Testis (tissue), 3 donors: ENCODE data around the gene NPM1. TPM values are rescaled to one million over a fixed set of nuclear protein-coding genes. Genes with fewer than 3 reads are reported as not detected.

Experiments
- DNase-seq: peaks from one replicate; pipeline ENCODE4 v3.0.0-alpha.2; 2019
- H3K27ac ChIP-seq, 2 donors: fragments of 200-600 bp; sonication (generic); one replicate each; pipeline ENCODE4 v1.5.1; 2019
- H3K27me3 ChIP-seq: fragments of 200-600 bp; sonication (generic); one replicate; pipeline ENCODE4 v1.5.1; 2019
- H3K36me3 ChIP-seq: fragments of 200-600 bp; sonication (generic); one replicate; pipeline ENCODE4 v1.5.1; 2017; ENCODE audit warnings: low read depth; ENCODE audit errors: missing control alignments
- H3K4me1 ChIP-seq: fragments of 200-600 bp; sonication (generic); one replicate; pipeline ENCODE4 v1.5.1; 2019
- H3K4me3 ChIP-seq, 2 donors: fragments of 200-600 bp; sonication (generic); one replicate each; pipeline ENCODE4 v1.5.1; 2017 to 2019
- H3K9me3 ChIP-seq: fragments of 200-600 bp; sonication (generic); one replicate; pipeline ENCODE4 v1.5.1; 2017
- POLR2A ChIP-seq: fragments of 450-650 bp; IDR thresholded peaks from one replicate; pipeline ENCODE4 v1.6.1; 2017; ENCODE audit warnings: antibody characterized with exemption, mild to moderate bottlenecking, moderate library complexity
- whole genome bisulfite sequencing, 2 donors: methylation state at CpG; one replicate each; pipeline ENCODE4 v1.1.5; 2018; 5-methylcytosine and 5-hydroxymethylcytosine counted together
- intact Hi-C: fragments of 100-400 bp; cut with DNase I; formaldehyde crosslinking; loops from one replicate; pipeline ENCODE4 v1.15.1; 2023; ENCODE audit warnings: low total_unique reads
- polyA plus RNA-seq: library from polyadenylated mRNA; stranded (reverse); fragments of 350-450 nt; fragmentation: Illumina TruSeq; extraction: RNeasy Lipid Tissue Mini Kit (QIAGEN cat#74804); gene quantifications from one replicate; pipeline ENCODE4 v1.2.3, GENCODE V29; 2014; ENCODE audit warnings: low read depth, low replicate concordance; ENCODE audit not compliant: insufficient read depth
- total RNA-seq, 2 donors: library from RNA; depleted of rRNA; stranded (reverse); fragments of >200 nt; gene quantifications; one replicate each; pipeline ENCODE4 v1.2.3, GENCODE V29; 2016
- TF ChIP-seq, protein P1 (sequence below), 3 experiments: fragments of 450-650 bp in 2 of 3; fragments of 200-600 bp in 1 of 3; sonication (generic) in 1 of 3; IDR thresholded peaks; one replicate each; pipeline ENCODE4 v1.5.1; 2016 to 2019; ENCODE audit warnings: antibody characterized with exemption in 3 of 3, mild to moderate bottlenecking in 2 of 3, moderate library complexity in 1 of 3

The NPM1 gene
- total and polyA plus RNA-seq, 3 donors from 2014 or later = 398 to 835 (median 430) TPM

DNA sequence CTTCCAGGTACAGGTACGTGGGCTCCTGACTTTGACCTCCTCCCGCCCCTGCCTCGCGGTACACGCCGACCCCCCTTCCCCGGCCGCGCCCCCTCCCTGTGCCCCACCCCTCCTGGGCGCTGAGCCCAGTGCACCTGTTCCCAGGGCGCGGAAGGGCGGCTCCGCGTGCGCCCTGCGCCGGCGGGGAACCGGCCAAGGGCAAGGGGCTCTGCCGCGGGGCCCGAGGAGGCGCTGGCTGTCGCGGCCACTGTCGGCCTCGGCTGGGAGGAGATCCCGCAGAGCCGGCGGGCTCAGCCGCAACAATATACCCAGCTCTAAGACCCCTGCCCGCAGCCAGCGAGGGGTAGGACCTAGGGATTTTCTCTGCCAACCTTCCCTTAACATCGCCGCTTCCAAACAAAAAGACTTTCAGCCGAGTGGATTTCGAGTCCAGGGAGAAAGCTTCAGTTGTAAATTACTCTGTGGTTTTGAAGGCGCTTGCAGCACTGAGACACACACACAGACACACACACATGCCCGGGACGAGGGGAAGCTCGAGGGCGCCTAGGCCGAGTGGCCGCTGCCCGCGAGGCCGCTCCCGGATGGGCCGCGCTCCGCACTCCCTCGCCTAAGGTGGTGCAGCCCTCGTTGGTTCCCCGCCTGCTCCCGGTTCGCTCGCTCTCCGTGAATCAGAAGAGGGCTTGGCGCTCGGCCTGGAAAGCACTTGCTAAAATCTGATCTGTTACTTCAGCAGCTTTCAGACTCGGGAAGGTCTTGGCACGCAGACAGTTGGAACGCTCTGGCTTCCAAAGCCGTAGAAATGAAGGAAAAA, 33.0 kb downstream of the NPM1 start:
- Histone ChIP-seq H3K27ac (no peak overlapping the region), H3K36me3 (no peaks in the 10 kb centered on the region), H3K4me3 (peak overlapping the region in 1 of 2 donors; percentile 25), H3K27me3 (no peaks in the 10 kb centered on the region), H3K9me3 (no peaks in the 10 kb centered on the region), H3K4me1 (peaks cover 20% of the 10 kb centered on the region)
- TF ChIP-seq, protein P1, sequence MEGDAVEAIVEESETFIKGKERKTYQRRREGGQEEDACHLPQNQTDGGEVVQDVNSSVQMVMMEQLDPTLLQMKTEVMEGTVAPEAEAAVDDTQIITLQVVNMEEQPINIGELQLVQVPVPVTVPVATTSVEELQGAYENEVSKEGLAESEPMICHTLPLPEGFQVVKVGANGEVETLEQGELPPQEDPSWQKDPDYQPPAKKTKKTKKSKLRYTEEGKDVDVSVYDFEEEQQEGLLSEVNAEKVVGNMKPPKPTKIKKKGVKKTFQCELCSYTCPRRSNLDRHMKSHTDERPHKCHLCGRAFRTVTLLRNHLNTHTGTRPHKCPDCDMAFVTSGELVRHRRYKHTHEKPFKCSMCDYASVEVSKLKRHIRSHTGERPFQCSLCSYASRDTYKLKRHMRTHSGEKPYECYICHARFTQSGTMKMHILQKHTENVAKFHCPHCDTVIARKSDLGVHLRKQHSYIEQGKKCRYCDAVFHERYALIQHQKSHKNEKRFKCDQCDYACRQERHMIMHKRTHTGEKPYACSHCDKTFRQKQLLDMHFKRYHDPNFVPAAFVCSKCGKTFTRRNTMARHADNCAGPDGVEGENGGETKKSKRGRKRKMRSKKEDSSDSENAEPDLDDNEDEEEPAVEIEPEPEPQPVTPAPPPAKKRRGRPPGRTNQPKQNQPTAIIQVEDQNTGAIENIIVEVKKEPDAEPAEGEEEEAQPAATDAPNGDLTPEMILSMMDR (IDR thresholded peaks at IDR 0.05) = no peak
- TF ChIP-seq POLR2A = no peak
- WGBS, 2 donors = 0 to 1% methylated on average over 26 to 65 of the region's 65 CpGs
- peak; percentile 88 for DNase-seq
- intact Hi-C loops = loop anchor here (10.0 kb wide), 1 partner anchor 484 kb away; no protein-coding TSS in a partner anchor

DNA sequence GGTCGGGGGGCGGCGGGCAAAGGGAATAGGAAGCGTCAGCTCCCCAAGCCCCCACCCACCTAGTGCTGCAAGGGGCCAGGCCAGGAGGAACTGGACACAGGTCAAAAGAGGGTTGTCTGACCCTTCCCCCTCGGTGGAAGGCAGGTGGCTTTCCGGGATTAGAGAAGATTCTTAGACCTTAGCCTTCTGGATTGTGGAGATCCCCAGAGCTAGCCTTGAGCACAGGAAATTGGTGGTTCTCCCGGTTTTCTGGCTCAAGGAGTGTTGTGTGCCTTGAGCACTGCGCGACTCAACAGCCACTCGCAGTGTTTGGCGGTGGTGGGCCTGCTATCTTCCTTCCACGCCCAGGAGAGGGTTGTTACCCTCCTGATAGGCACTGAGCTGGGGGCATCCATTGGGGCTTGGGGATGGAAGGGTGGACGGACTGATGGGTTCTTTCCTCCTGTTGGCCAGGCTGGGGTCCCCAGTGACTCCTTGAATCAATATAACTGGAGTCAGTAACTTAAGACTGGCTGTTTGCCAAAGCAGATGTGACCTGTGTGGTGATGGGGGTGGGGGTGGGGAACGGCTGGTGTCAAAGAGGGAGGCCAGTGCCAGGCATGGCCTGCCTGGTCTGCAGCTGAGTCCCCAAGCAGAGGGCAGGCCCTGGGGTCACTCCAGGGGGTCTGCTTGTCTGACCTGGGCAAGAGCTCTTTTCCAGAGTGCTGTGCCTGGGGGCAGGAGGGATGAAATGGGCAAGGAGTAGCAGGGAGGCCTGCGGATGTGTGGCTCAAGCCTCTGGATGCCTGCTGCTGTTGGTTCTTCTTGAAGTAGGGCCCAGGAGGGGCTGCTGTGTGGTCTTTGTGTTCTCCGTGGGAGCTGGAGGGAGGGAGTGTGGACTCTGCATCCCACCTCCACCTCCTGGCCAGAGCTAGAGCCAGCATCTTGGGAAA, 33.9 kb downstream of the NPM1 start:
- intact Hi-C loops = loop anchor here (10.0 kb wide), 1 partner anchor 483 kb away; no protein-coding TSS in a partner anchor
- H3K4me3 ChIP-seq = no peak overlapping the region
- WGBS, 2 donors = 36 to 56% methylated on average over 14 to 16 of the region's 16 CpGs
- H3K36me3 ChIP-seq = no peaks in the 10 kb centered on the region
- no peaks in the 10 kb centered on the region for H3K9me3 ChIP-seq
- H3K4me1 ChIP-seq = peaks cover 20% of the 10 kb centered on the region
- H3K27me3 ChIP-seq = no peaks in the 10 kb centered on the region
- TF ChIP-seq POLR2A = no peak
- TF ChIP-seq, protein P1 (IDR thresholded peaks at IDR 0.05) = no peak
- no peak overlapping the region for H3K27ac ChIP-seq
- no peak for DNase-seq

DNA sequence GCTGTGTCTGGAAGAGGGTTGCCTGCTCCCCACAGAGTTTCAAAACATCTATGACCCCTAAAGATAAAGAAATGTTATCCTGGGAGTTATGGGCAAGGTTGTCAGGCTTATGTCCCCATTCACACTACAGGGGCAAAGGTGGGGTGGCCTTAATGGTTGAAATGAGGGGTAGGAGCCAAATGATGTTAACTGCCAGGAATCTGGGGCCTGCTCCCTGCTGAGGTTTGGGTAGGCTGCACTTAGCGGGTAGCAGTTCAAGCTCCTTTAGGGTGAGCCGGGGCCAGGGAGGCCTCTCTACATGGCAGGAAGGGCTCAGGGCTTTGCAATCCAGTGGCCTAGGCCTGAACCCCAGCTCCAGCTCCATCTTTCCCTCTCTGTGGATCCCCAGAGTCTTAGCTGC, 34.8 kb downstream of the NPM1 start:
- DNase-seq = no peak
- peaks cover 20% of the 10 kb centered on the region for H3K4me1 ChIP-seq
- H3K9me3 ChIP-seq = no peaks in the 10 kb centered on the region
- intact Hi-C loops = loop anchor here (10.0 kb wide), 1 partner anchor 482 kb away; no protein-coding TSS in a partner anchor
- H3K36me3 ChIP-seq = no peaks in the 10 kb centered on the region
- TF ChIP-seq, protein P1 (IDR thresholded peaks at IDR 0.05) = no peak
- no peak for TF ChIP-seq POLR2A
- no peak overlapping the region for H3K27ac ChIP-seq
- no peaks in the 10 kb centered on the region for H3K27me3 ChIP-seq
- 96 to 100% methylated on average over 2 of the region's 2 CpGs for WGBS, 2 donors
- H3K4me3 ChIP-seq = no peak overlapping the region

DNA sequence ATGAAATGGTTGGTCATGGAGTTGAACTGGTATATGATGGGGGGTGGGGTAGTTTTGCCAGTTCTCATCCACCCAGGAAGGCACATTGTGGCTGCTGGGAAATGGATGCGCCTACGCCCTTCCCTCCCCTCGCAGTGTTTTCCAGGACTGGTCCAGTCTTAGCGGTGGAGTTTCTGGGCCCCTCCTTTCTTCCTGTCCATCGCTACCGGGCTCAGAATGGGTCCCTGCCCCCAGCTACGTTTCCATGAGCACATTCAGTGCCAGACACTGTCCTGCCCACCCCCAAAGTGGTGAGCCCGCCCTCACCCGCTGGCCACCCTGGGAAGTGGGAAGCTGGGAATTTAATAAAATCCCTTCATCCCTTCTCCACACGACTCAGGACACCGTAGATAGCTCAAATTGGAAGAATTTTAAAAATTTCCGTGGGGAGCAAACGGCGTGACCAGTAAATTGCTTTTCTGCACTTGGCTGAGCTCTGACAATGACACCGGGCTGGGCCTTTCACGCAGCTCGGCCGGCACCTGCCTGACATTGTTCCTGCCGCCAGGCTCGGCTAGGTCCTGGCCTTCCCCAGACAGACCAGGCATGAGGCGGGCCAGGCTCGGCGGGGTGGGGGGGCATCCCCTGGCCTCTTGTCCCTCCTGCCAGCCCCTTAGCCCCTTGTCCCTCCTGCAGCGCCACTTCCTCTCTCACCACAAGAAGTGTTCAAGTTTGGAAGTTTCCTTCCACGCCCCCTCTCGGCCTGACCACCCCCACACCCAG, 35.4 kb downstream of the NPM1 start:
- H3K27me3 ChIP-seq = no peaks in the 10 kb centered on the region
- peaks cover 20% of the 10 kb centered on the region for H3K4me1 ChIP-seq
- no peaks in the 10 kb centered on the region for H3K9me3 ChIP-seq
- TF ChIP-seq POLR2A = no peak
- TF ChIP-seq, protein P1 (IDR thresholded peaks at IDR 0.05) = no peak
- no peaks in the 10 kb centered on the region for H3K36me3 ChIP-seq
- no peak overlapping the region for H3K27ac ChIP-seq
- intact Hi-C loops = loop anchor here (10.0 kb wide), 1 partner anchor 482 kb away; no protein-coding TSS in a partner anchor
- DNase-seq = no peak
- WGBS, 2 donors = 90 to 91% methylated on average over 25 to 26 of the region's 26 CpGs
- H3K4me3 ChIP-seq = no peak overlapping the region
